K562 (cell line): Measurements from ENCODE around the gene OSTF1. TPM values are rescaled to one million over a fixed set of nuclear protein-coding genes. Genes with fewer than 3 reads are reported as not detected.

ENCODE experiments used
- CHCHD3 ChIP-seq: fragments of 250-450 bp; sonication (Bioruptor Pico); IDR thresholded peaks from 2 replicates; pipeline ENCODE4 v2.1.2; 2022; ENCODE audit warnings: mild to moderate bottlenecking
- GABPA ChIP-seq: fragments of 200-800 bp; sonication (Bioruptor generic); conservative IDR thresholded peaks from 2 replicates; pipeline ENCODE4 v1.6.1; 2016; ENCODE audit warnings: low read depth, missing genetic modification characterization, missing compliant biosample characterization
- polyA plus RNA-seq, 8 experiments: library from polyadenylated mRNA; depleted of rRNA in 4 of 8; stranded (reverse) in 5 of 8; unstranded in 3 of 8; fragments of >200 nt; fragmentation: Nextera tagmentation in 2 of 8; fragmentation: Illumina TruSeq in 1 of 8; extraction: Ambion mirVana in 2 of 8; extraction: Trizol in 1 of 8; gene quantifications; 2 replicates each; pipeline versions ENCODE4 v1.2.1 to v1.2.3, GENCODE V29; 2011 to 2014; ENCODE audit warnings: inconsistent platforms in 1 of 8, missing spikeins in 1 of 8
- total RNA-seq, 7 experiments: library from RNA; depleted of rRNA in 6 of 7; stranded (reverse); fragments of >200 nt in 6 of 7; fragmentation: Illumina TruSeq in 2 of 7; extraction: Trizol in 2 of 7; gene quantifications; 2 replicates each; pipeline versions ENCODE4 v1.2.1 to v1.2.3, GENCODE V29; 2011 to 2021; ENCODE audit warnings: low replicate concordance in 1 of 7
- TF ChIP-seq, protein P1 (sequence below), 2 experiments: fragments of 450-650 bp; formaldehyde crosslinking in 1 of 2; IDR thresholded peaks; 2 replicates each; pipeline versions ENCODE4 v1.4.0 to v1.6.1; 2014 to 2020; ENCODE audit warnings: mild to moderate bottlenecking in 2 of 2, borderline replicate concordance in 1 of 2, low read depth in 1 of 2
- TF ChIP-seq, protein P2 (sequence below): fragments of 450-650 bp; IDR thresholded peaks from 2 replicates; pipeline ENCODE4 v1.6.1; 2018; ENCODE audit not compliant: partially characterized antibody

OSTF1 gene
- total and polyA plus RNA-seq, 9 of the 15 experiments (the other 6 are each of a cell fraction or from before 2014, with no cell fraction given), result 15.0 to 37.3 (median 23.0) TPM

DNA sequence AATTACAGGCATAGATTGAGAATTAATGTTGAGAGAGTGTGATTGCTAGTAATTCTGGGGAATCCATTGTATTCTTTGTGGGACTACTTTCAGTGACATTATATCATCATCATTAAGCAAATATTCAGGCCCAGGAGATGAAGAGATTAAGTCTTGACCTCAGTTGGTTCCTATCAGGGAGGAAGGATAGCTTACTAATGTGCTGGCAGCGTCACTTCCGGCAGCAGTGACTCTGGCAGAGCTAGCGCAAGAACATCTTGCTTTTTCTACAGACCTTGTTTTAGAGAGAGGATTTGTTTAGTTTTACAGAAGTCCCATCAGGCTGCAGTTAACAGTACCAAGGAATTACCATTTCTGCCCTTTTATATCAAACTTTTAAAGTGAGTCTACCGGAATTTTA is 20.3 kb downstream of the OSTF1 start (continued):
- TF ChIP-seq, protein P1, sequence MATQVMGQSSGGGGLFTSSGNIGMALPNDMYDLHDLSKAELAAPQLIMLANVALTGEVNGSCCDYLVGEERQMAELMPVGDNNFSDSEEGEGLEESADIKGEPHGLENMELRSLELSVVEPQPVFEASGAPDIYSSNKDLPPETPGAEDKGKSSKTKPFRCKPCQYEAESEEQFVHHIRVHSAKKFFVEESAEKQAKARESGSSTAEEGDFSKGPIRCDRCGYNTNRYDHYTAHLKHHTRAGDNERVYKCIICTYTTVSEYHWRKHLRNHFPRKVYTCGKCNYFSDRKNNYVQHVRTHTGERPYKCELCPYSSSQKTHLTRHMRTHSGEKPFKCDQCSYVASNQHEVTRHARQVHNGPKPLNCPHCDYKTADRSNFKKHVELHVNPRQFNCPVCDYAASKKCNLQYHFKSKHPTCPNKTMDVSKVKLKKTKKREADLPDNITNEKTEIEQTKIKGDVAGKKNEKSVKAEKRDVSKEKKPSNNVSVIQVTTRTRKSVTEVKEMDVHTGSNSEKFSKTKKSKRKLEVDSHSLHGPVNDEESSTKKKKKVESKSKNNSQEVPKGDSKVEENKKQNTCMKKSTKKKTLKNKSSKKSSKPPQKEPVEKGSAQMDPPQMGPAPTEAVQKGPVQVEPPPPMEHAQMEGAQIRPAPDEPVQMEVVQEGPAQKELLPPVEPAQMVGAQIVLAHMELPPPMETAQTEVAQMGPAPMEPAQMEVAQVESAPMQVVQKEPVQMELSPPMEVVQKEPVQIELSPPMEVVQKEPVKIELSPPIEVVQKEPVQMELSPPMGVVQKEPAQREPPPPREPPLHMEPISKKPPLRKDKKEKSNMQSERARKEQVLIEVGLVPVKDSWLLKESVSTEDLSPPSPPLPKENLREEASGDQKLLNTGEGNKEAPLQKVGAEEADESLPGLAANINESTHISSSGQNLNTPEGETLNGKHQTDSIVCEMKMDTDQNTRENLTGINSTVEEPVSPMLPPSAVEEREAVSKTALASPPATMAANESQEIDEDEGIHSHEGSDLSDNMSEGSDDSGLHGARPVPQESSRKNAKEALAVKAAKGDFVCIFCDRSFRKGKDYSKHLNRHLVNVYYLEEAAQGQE (IDR thresholded peaks at IDR 0.05; ENCODE audit: borderline replicate concordance), result no peak
- TF ChIP-seq, protein P1 (CRISPR knock-in tag; IDR thresholded peaks at IDR 0.05; ENCODE audit: low read depth), result no peak
- TF ChIP-seq CHCHD3, result no peak
- TF ChIP-seq GABPA (tag), result peak; percentile 67
- TF ChIP-seq, protein P2, sequence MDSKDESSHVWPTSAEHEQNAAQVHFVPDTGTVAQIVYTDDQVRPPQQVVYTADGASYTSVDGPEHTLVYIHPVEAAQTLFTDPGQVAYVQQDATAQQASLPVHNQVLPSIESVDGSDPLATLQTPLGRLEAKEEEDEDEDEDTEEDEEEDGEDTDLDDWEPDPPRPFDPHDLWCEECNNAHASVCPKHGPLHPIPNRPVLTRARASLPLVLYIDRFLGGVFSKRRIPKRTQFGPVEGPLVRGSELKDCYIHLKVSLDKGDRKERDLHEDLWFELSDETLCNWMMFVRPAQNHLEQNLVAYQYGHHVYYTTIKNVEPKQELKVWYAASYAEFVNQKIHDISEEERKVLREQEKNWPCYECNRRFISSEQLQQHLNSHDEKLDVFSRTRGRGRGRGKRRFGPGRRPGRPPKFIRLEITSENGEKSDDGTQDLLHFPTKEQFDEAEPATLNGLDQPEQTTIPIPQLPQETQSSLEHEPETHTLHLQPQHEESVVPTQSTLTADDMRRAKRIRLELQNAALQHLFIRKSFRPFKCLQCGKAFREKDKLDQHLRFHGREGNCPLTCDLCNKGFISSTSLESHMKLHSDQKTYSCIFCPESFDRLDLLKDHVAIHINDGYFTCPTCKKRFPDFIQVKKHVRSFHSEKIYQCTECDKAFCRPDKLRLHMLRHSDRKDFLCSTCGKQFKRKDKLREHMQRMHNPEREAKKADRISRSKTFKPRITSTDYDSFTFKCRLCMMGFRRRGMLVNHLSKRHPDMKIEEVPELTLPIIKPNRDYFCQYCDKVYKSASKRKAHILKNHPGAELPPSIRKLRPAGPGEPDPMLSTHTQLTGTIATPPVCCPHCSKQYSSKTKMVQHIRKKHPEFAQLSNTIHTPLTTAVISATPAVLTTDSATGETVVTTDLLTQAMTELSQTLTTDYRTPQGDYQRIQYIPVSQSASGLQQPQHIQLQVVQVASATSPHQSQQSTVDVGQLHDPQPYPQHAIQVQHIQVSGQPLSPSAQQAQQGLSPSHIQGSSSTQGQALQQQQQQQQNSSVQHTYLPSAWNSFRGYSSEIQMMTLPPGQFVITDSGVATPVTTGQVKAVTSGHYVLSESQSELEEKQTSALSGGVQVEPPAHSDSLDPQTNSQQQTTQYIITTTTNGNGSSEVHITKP, result no peak
